Stimulated activated CD8-positive, alpha-beta memory T cell treated with anti-CD3 and anti-CD28 coated beads, Interleukin-4, amount 100 ng/mL, for 1 hour (primary cell): ENCODE data around the gene CUL5.
"Not testable (repeated sequence)": the region's sequence is repeated elsewhere in the genome, so short reads cannot be mapped to it uniquely, and the experiment has no call there.

Experiments
- DNase-seq, 2 donors: peaks; one replicate each; pipeline ENCODE4 v3.0.0-alpha.2; 2020; ENCODE audit warnings: low read depth in 2 of 2, low spot score in 1 of 2

CUL5 gene

GRCh38 chr11:108111126-108111525 lies 102.4 kb downstream of the CUL5 start:
- no peak for DNase-seq

GRCh38 chr11:108112057-108112456 lies 103.4 kb downstream of the CUL5 start:
- DNase-seq = no peak

GRCh38 chr11:108115500-108116140 lies 106.9 kb downstream of the CUL5 start:
- DNase-seq = no peak

DNA sequence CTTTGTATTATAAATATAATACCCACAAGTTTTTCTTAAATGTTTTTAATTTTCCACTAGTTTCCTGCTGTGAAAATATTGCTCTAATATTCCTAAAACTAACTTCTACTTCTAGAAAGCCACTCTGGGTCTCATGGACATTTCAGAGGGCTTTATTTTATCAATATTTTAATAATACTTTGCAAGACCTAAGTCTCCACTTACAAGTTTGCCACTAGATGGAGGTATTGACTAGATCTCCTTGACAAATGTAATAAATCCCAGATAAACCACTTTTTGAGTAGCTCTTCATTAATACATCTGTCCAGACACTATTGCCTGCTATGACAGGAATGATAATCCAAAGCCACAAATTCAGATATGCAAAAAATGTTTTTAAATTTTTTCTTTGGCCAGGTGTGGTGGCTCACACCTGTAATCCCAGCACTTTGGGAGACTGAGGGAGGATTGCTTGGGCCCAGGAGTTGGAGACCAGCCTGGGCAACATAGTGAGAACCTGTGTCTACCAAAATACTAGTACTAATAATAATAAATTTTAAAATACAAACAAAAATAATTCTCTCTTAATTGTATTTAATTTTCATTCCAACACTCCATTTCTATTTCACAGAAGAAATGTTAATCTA lies 109.2 kb downstream of the CUL5 start:
- DNase-seq = no peak

DNA sequence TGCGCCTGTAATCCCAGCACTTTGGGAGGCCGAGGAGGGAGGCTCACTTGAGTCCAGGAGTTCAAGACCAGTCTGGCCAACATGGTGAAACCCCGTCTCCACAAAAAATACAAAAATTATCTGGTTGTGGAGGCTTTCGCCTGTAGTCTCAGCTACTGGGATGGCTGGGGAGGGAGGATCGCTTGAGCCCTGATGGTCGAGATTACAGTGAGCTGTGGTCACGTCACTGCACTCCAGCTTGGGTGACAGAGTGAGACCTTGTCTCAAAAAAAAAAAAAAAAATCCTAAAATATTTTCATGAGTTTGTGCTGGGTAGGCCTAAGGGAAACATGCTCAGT lies 112.2 kb downstream of the CUL5 start:
- not testable (repeated sequence) for DNase-seq

DNA sequence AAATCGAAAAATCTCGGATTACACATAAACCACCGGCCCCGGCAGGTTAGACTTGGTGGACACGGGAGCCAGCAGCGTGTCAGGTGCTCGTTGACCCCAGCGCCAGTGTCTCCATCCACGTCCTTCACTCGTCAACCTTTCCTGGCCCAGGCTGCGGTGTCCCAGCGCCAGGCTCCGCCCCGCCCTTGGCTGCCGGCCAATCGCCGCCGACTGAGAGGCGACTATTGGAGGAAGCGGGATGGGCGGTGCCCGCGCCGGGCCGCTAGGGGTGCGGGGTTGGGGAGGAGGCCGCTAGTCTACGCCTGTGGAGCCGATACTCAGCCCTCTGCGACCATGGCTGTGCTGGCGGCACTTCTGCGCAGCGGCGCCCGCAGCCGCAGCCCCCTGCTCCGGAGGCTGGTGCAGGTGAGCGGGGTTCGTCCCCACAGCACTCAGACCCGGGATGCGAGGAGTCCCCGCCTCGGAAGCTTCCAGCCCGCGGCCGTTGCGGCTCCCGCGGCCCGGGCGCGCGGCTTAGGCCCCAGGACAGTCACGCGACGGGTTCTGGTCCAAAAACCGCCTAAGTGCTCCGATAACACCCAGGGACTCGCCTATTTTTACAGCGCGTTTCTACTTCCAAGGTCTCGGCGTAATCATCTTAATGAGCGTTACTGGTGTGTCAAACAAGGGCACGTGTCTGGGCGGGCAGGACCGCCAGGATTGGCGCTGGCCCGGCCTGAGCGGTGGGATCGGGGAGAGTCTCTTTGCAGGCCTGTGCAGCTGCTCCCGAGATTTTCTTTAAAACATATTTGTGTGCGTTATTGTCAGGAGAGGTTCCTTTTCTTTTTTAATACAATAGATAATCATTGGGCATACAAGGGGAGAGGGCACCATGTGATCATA lies 112.8 kb downstream of the CUL5 start, which contains the start of gene ACAT1:
ACAT1 (plus strand) TSS at position 294 of the 882 bp plus-strand sequence; CDS start at position 334, 40 bp downstream.
- peak; percentile 90 to 93 for DNase-seq

DNA sequence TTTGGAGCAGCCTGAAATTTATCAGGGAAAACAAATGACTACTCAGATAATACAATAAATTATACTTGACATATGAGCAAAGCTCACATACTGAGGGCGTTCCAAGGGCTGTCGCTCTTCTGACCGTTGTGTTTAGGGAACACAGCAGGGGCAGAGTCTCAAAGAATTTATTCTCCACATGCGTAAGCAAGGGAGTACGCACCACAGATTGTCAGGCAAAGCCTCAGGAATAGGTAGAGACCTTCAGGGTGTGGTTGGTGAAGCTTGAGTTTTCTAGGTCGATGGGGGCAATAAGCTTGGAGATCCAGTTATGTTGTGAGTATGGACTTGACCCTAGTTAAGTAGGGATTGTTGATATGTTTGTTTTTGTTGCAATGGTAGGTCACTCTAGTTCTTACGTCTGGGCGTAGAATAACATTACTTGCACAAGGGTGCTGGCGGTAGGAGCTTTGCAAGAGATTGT lies 113.5 kb downstream of the CUL5 start:
- no peak for DNase-seq

- DNase-seq = no peak
Measured at GRCh38 chr11:108125096-108125495, 116.4 kb downstream of the CUL5 start.

DNA sequence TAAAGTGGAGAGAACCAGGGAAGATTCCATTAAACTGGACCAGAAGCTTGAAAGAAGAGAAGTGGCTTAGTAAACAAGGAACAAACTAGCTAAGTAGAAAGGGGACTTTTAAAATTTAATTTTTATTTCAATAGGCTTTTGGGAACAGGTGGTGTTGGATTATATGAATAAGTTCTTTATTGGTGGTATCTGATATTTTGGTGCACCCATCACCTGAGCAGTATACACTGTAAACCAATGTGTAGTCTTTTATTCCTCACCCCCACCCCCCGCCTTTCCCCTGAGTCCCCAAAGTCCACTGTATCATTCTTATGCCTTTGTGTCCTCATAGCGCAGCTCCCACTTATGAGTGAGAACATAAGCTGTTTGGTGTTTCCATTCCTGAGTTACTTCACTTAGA lies 120.1 kb downstream of the CUL5 start:
- DNase-seq = no peak

GRCh38 chr11:108131993-108132392 lies 123.3 kb downstream of the CUL5 start:
- no peak for DNase-seq

DNA sequence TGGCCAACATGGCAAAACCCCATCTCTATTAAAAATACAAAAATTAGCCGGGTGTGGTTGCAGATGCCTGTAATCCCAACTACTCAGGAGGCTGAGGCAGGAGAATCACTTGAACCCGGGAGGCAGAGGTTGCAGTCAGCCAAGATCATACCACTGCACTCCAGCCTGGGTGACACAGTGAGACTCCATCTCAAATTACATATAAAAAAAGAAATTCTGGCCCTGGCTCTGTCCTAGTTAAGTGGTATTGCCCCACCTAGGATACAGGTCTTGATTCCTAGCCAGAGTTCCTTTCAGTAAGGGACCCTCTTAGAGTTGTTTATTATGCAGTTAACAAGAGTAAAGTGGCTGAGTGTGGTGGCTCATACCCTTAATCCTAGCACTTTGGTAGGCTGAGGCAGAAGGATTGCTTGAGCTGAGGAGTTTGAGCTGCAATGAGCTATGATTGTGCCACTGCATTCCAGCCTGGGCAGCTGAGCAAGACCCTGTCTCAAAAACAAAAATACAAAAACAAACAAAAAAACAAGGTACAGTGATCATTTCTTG lies 124.4 kb downstream of the CUL5 start:
- not testable (repeated sequence) for DNase-seq

DNA sequence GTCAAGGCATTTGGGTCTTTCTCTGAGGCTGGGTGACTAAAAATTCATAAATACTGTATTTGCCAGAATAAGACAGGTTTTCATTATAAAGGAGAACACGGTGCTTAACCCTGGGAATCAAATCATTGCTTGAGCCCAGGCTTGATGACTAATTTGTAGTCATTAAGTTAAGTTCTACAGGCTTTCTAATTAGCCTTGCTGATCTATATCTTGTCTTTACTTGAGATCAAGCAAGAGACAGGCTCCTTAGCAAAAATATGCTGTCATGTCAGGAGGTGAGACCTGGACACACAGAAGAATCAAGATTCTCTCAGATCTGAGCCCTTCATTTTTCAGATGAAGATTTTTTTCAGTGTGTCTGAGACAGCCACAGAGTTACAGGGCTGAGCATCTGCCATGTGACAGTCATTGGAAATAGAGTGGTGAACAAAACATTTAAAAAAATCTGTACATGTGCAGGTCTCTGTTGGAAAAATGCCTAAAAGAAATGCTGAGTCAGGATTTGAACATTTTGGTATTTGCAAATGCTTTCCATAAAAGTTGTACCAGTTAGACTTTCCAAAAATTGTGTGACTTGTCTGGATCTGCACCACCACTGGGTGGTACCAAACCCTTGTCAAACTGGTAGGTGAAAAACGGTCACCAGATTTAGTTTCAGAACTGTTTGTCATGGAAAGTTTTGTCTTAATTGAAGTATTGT lies 127.3 kb downstream of the CUL5 start:
- DNase-seq = no peak

- DNase-seq = no peak
Measured at GRCh38 chr11:108137212-108137611, 128.5 kb downstream of the CUL5 start.

- DNase-seq = no peak
Measured at GRCh38 chr11:108142304-108142703, 133.6 kb downstream of the CUL5 start.

DNA sequence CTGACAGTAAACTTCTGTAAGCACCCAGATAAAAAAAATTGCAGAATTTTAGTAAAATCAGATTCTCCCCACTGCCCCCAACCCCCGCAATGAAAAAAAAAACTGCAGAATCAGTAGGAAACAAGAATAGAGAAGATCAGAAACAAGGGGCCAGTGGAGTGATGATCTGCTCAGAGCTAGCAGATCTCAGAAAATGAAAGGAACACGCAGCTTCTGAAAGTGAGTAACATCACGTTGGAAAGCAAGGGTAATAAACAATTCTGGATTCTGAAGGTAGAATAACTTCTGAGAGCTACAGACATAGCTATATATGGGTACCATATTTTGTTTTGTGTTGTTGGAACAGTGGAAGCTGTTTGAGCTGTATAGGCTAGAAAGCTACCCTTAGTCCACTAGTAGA lies 135.9 kb downstream of the CUL5 start:
- DNase-seq = no peak

DNA sequence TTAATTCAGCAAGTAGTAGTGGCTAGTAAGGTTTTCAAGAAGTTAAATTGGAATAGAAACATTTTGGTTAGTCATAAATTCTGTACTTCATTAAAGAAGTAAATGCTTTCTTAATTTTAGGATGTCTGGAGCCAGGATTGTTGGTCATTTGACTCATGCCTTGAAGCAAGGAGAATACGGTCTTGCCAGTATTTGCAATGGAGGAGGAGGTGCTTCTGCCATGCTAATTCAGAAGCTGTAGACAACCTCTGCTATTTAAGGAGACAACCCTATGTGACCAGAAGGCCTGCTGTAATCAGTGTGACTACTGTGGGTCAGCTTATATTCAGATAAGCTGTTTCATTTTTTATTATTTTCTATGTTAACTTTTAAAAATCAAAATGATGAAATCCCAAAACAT lies 138.5 kb downstream of the CUL5 start:
- no peak for DNase-seq

- DNase-seq = no peak
Measured at GRCh38 chr11:108148556-108148955, 139.9 kb downstream of the CUL5 start.

DNA sequence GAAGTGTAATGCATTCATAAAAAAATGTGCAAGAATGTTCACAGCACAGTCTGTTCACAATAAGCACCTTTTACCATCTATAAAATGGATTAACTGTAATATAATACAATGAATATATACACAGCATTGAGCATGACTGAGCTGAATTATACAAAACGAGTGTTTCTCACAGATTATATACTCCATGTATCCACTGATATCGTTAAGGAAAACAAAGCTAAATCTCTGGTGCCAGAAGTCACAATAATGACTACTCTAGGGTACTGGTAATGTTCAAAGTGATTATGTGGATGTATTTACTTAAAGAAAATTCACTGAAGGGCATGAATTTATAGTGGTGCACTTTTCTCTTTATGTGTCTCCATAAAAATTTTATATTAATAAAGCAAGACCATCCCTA lies 145.9 kb downstream of the CUL5 start:
- DNase-seq = no peak
